Stimulated activated naive B cell treated with anti-CD40 and anti-IgM and Interleukin-4, amounts not matched to agents 10 μg/mL and 1 μg/mL and 100 μg/mL, for 72 hours (primary cell): ENCODE data around the gene WWOX.

Experiments used
- ATAC-seq, 2 donors: fragments of 150-1000 bp; cut with Tn5 transposase; replicated peaks; 2 replicates each; pipeline ENCODE4 v1.10.0; 2021; ENCODE audit warnings: moderate library complexity in 1 of 2
- DNase-seq: peaks from one replicate; pipeline ENCODE4 v3.0.0; 2021
- H3K27ac Mint-ChIP-seq: one replicate; pipeline ENCODE4 v1.8.0; 2022; ENCODE audit warnings: mild to moderate bottlenecking, mixed read lengths
- H3K27me3 Mint-ChIP-seq, 2 donors: one replicate each; pipeline ENCODE4 v1.8.0; 2022; ENCODE audit warnings: mixed read lengths in 2 of 2
- H3K36me3 Mint-ChIP-seq, 2 donors: one replicate each; pipeline ENCODE4 v1.8.0; 2022; ENCODE audit warnings: mixed read lengths in 2 of 2, mild to moderate bottlenecking in 1 of 2
- H3K4me1 Mint-ChIP-seq, 2 donors: one replicate each; pipeline ENCODE4 v1.8.0; 2022; ENCODE audit warnings: mixed read lengths in 2 of 2, mild to moderate bottlenecking in 1 of 2
- H3K4me3 Mint-ChIP-seq, 2 donors: one replicate each; pipeline ENCODE4 v1.8.0; 2022; ENCODE audit warnings: mild to moderate bottlenecking in 2 of 2, mixed read lengths in 2 of 2, moderate library complexity in 1 of 2
- H3K9me3 Mint-ChIP-seq, 2 donors: one replicate each; pipeline ENCODE4 v1.8.0; 2022; ENCODE audit warnings: mixed read lengths in 2 of 2, mild to moderate bottlenecking in 1 of 2

Gene WWOX

GRCh38 chr16:79076047-79076767 lies 976.8 kb downstream of the WWOX start:
- no peak for DNase-seq
- peaks cover 18 to 35% of the 10 kb centered on the region in 2 donors for H3K27me3 Mint-ChIP-seq
- no peak overlapping the region for H3K27ac Mint-ChIP-seq
- H3K4me1 Mint-ChIP-seq = peaks cover 3 to 20% of the 10 kb centered on the region in 2 donors
- peaks cover 3% of the 10 kb centered on the region in 2 donors for H3K36me3 Mint-ChIP-seq
- ATAC-seq = no peak
- peaks cover 0 to 2% of the 10 kb centered on the region in 2 donors for H3K9me3 Mint-ChIP-seq
- H3K4me3 Mint-ChIP-seq = no peak overlapping the region

GRCh38 chr16:79077346-79077745 lies 977.9 kb downstream of the WWOX start:
- no peak overlapping the region for H3K4me3 Mint-ChIP-seq
- H3K36me3 Mint-ChIP-seq = peaks cover 3% of the 10 kb centered on the region in 2 donors
- DNase-seq = no peak
- H3K4me1 Mint-ChIP-seq = peaks cover 6 to 31% of the 10 kb centered on the region in 2 donors
- H3K27ac Mint-ChIP-seq = no peak overlapping the region
- peaks cover 0 to 2% of the 10 kb centered on the region in 2 donors for H3K9me3 Mint-ChIP-seq
- peaks cover 18 to 26% of the 10 kb centered on the region in 2 donors for H3K27me3 Mint-ChIP-seq
- no peak for ATAC-seq

GRCh38 chr16:79079656-79080420 lies 980.4 kb downstream of the WWOX start:
- Mint-ChIP-seq H3K9me3 (peaks cover 0 to 2% of the 10 kb centered on the region in 2 donors), H3K27ac (no peak overlapping the region), H3K4me1 (peaks cover 16 to 47% of the 10 kb centered on the region in 2 donors), H3K27me3 (peaks cover 17 to 21% of the 10 kb centered on the region in 2 donors), H3K36me3 (peaks cover 3 to 8% of the 10 kb centered on the region in 2 donors), H3K4me3 (no peak overlapping the region)
- ATAC-seq = no peak
- DNase-seq = no peak

- peaks cover 3 to 8% of the 10 kb centered on the region in 2 donors for H3K36me3 Mint-ChIP-seq
- peaks cover 16 to 41% of the 10 kb centered on the region in 2 donors for H3K4me1 Mint-ChIP-seq
- peak; percentile 82 to 84 for ATAC-seq
- H3K4me3 Mint-ChIP-seq = no peak overlapping the region
- no peak overlapping the region for H3K27ac Mint-ChIP-seq
- peaks cover 0 to 2% of the 10 kb centered on the region in 2 donors for H3K9me3 Mint-ChIP-seq
- peak; percentile 34 for DNase-seq
- peaks cover 13 to 16% of the 10 kb centered on the region in 2 donors for H3K27me3 Mint-ChIP-seq
Measured at GRCh38 chr16:79081297-79082066, 982.0 kb downstream of the WWOX start.

GRCh38 chr16:79082970-79083369 lies 983.5 kb downstream of the WWOX start:
- peaks cover 19 to 26% of the 10 kb centered on the region in 2 donors for H3K27me3 Mint-ChIP-seq
- H3K4me1 Mint-ChIP-seq = peaks cover 16 to 34% of the 10 kb centered on the region in 2 donors

GRCh38 chr16:79083508-79084299 lies 984.2 kb downstream of the WWOX start:
- peaks cover 13 to 24% of the 10 kb centered on the region in 2 donors for H3K27me3 Mint-ChIP-seq

More at GRCh38 chr16:79082970-79083369, 983.5 kb downstream of the WWOX start:
- H3K4me3 Mint-ChIP-seq = no peak overlapping the region
- H3K27ac Mint-ChIP-seq = no peak overlapping the region
- ATAC-seq (peak; percentile 46 to 81), DNase-seq (no peak)
- peaks cover 0 to 2% of the 10 kb centered on the region in 2 donors for H3K9me3 Mint-ChIP-seq
- H3K36me3 Mint-ChIP-seq = peaks cover 3 to 8% of the 10 kb centered on the region in 2 donors

GRCh38 chr16:79088971-79089370 lies 989.5 kb downstream of the WWOX start:
- no peaks in the 10 kb centered on the region for H3K9me3 Mint-ChIP-seq
- no peak for DNase-seq
- H3K4me1 Mint-ChIP-seq = peaks cover 28 to 38% of the 10 kb centered on the region in 2 donors
- H3K4me3 Mint-ChIP-seq = no peak overlapping the region
- H3K27ac Mint-ChIP-seq = no peak overlapping the region
- ATAC-seq = no peak
- peaks cover 0 to 1% of the 10 kb centered on the region in 2 donors for H3K36me3 Mint-ChIP-seq
- peaks cover 9 to 14% of the 10 kb centered on the region in 2 donors for H3K27me3 Mint-ChIP-seq

More at GRCh38 chr16:79083508-79084299, 984.2 kb downstream of the WWOX start:
- Mint-ChIP-seq H3K36me3 (peaks cover 0 to 5% of the 10 kb centered on the region in 2 donors), H3K4me1 (peaks cover 16 to 29% of the 10 kb centered on the region in 2 donors), H3K9me3 (no peaks in the 10 kb centered on the region), H3K27ac (no peak overlapping the region), H3K4me3 (no peak overlapping the region)
- ATAC-seq (no peak), DNase-seq (no peak)

GRCh38 chr16:79089735-79090284 lies 990.4 kb downstream of the WWOX start:
- DNase-seq (peak; percentile 43), ATAC-seq (peak; percentile 79 to 81)
- Mint-ChIP-seq H3K27me3 (peaks cover 11 to 12% of the 10 kb centered on the region in 2 donors), H3K9me3 (no peaks in the 10 kb centered on the region), H3K4me1 (peaks cover 27 to 36% of the 10 kb centered on the region in 2 donors), H3K27ac (peak overlapping the region; percentile 38), H3K36me3 (no peaks in the 10 kb centered on the region), H3K4me3 (peak overlapping the region; percentile 25 to 48)

- DNase-seq (no peak), ATAC-seq (no peak)
- Mint-ChIP-seq H3K27me3 (peaks cover 18 to 19% of the 10 kb centered on the region in 2 donors), H3K27ac (peak overlapping the region; percentile 10), H3K4me1 (peaks cover 30 to 36% of the 10 kb centered on the region in 2 donors), H3K9me3 (no peaks in the 10 kb centered on the region), H3K36me3 (no peaks in the 10 kb centered on the region), H3K4me3 (no peak overlapping the region)
Measured at GRCh38 chr16:79090966-79091365, 991.5 kb downstream of the WWOX start.

- peak overlapping the region in 1 of 2 donors; percentile 27 for H3K4me3 Mint-ChIP-seq
Measured at GRCh38 chr16:79092846-79093245, 993.4 kb downstream of the WWOX start.

GRCh38 chr16:79093554-79093967 lies 994.1 kb downstream of the WWOX start:
- peak; percentile 41 for DNase-seq

More at GRCh38 chr16:79092846-79093245, 993.4 kb downstream of the WWOX start:
- DNase-seq = no peak
- Mint-ChIP-seq H3K4me1 (peaks cover 34 to 53% of the 10 kb centered on the region in 2 donors), H3K9me3 (no peaks in the 10 kb centered on the region), H3K27me3 (peaks cover 19 to 28% of the 10 kb centered on the region in 2 donors), H3K36me3 (peaks cover 8% of the 10 kb centered on the region in 2 donors), H3K27ac (no peak overlapping the region)
- no peak for ATAC-seq

GRCh38 chr16:79096246-79096645 lies 996.8 kb downstream of the WWOX start:
- Mint-ChIP-seq H3K4me3 (no peak overlapping the region), H3K4me1 (peaks cover 18 to 34% of the 10 kb centered on the region in 2 donors), H3K36me3 (peaks cover 8% of the 10 kb centered on the region in 2 donors), H3K27ac (no peak overlapping the region), H3K27me3 (peaks cover 22 to 28% of the 10 kb centered on the region in 2 donors), H3K9me3 (peaks cover 0 to 2% of the 10 kb centered on the region in 2 donors)
- no peak for DNase-seq
- no peak for ATAC-seq

More at GRCh38 chr16:79093554-79093967, 994.1 kb downstream of the WWOX start:
- H3K4me3 Mint-ChIP-seq = peak overlapping the region; percentile 7 to 45
- H3K36me3 Mint-ChIP-seq = peaks cover 8% of the 10 kb centered on the region in 2 donors
- no peaks in the 10 kb centered on the region for H3K9me3 Mint-ChIP-seq
- H3K27me3 Mint-ChIP-seq = peaks cover 17 to 28% of the 10 kb centered on the region in 2 donors
- H3K4me1 Mint-ChIP-seq = peaks cover 34 to 53% of the 10 kb centered on the region in 2 donors
- no peak overlapping the region for H3K27ac Mint-ChIP-seq
- peak; percentile 81 to 84 for ATAC-seq

GRCh38 chr16:79097166-79097565 lies 997.7 kb downstream of the WWOX start:
- no peak overlapping the region for H3K27ac Mint-ChIP-seq
- peaks cover 8% of the 10 kb centered on the region in 2 donors for H3K36me3 Mint-ChIP-seq
- H3K9me3 Mint-ChIP-seq = peaks cover 0 to 2% of the 10 kb centered on the region in 2 donors
- peaks cover 19 to 39% of the 10 kb centered on the region in 2 donors for H3K4me1 Mint-ChIP-seq
- peaks cover 22 to 28% of the 10 kb centered on the region in 2 donors for H3K27me3 Mint-ChIP-seq
- DNase-seq (no peak), ATAC-seq (no peak)
- no peak overlapping the region for H3K4me3 Mint-ChIP-seq
